Caco-2 (cell line): ENCODE data around the gene HOXB4. TPM values are rescaled to one million over a fixed set of nuclear protein-coding genes. Genes with fewer than 3 reads are reported as not detected.

Source experiments
- BruUV-seq: library from RNA; stranded (reverse); fragments of 400-500 nt; replicated peaks from 2 replicates; lab custom pipeline; 2021; lab: Mats Ljungman, UMichigan
- CTCF ChIA-PET: fragments of 300-600 bp; sonication (Branson Sonifier 250); formaldehyde crosslinking; loops from one replicate; lab custom pipeline; 2022; ENCODE audit warnings: antibody characterized with exemption; lab: Charles Lee
- POLR2A ChIA-PET: fragments of 300-600 bp; sonication (Branson Sonifier 250); formaldehyde crosslinking; loops from one replicate; lab custom pipeline; 2022; ENCODE audit warnings: antibody characterized with exemption; lab: Charles Lee
- DNase-seq, 2 experiments: peaks; one replicate each; pipeline versions ENCODE4 v3.0.0 to v3.0.0-alpha.2; 2020 to 2022
- H3K27me3 ChIP-seq: replicated peaks from 2 replicates; pipeline ENCODE4 v1.6.0; 2011; ENCODE audit warnings: low read length; ENCODE audit not compliant: control insufficient read depth, insufficient read depth
- H3K36me3 ChIP-seq: 2 replicates; pipeline ENCODE4 v1.5.1; 2011; ENCODE audit warnings: low read length; ENCODE audit not compliant: control insufficient read depth, insufficient read depth
- H3K4me1 ChIP-seq: fragments of 250-450 bp; sonication (Bioruptor Pico); 2 replicates; pipeline ENCODE4 v1.5.1; 2020; ENCODE audit warnings: mild to moderate bottlenecking
- H3K4me3 ChIP-seq: 2 replicates; pipeline ENCODE4 v1.5.1; 2011; ENCODE audit warnings: low read depth, mild to moderate bottlenecking, control low read depth, low read length
- H3K9me3 ChIP-seq: fragments of 250-450 bp; sonication (Bioruptor Pico); 2 replicates; pipeline ENCODE4 v1.5.1; 2020; ENCODE audit warnings: mild to moderate bottlenecking, moderate library complexity
- H3K27ac Mint-ChIP-seq: one replicate; pipeline ENCODE4 v1.8.0; 2022; ENCODE audit warnings: mixed read lengths; ENCODE audit not compliant: unreplicated experiment
- H3K27me3 Mint-ChIP-seq: one replicate; pipeline ENCODE4 v1.8.0; 2022; ENCODE audit warnings: mixed read lengths; ENCODE audit not compliant: insufficient read depth, unreplicated experiment
- H3K36me3 Mint-ChIP-seq: one replicate; pipeline ENCODE4 v1.8.0; 2022; ENCODE audit warnings: mild to moderate bottlenecking, mixed read lengths; ENCODE audit not compliant: insufficient read depth, unreplicated experiment
- H3K4me1 Mint-ChIP-seq: one replicate; pipeline ENCODE4 v1.8.0; 2022; ENCODE audit warnings: low read depth, mixed read lengths; ENCODE audit not compliant: unreplicated experiment
- H3K4me3 Mint-ChIP-seq: one replicate; pipeline ENCODE4 v1.8.0; 2022; ENCODE audit warnings: mild to moderate bottlenecking, moderate library complexity, mixed read lengths; ENCODE audit not compliant: unreplicated experiment
- H3K9me3 Mint-ChIP-seq: one replicate; pipeline ENCODE4 v1.8.0; 2022; ENCODE audit warnings: mixed read lengths; ENCODE audit not compliant: unreplicated experiment
- intact Hi-C: fragments of 100-400 bp; cut with micrococcal nuclease; formaldehyde crosslinking; loops from one replicate; pipeline ENCODE4 v1.10.0; 2022; ENCODE audit not compliant: unreplicated experiment
- total RNA-seq: library from RNA; stranded (reverse); gene quantifications from 2 replicates; pipeline ENCODE4 v1.2.3, GENCODE V29; 2022
- TF ChIP-seq, protein P1 (sequence below), 2 experiments: fragments of 200-600 bp in 1 of 2; IDR thresholded peaks; 1 replicate in 1 of 2; 2 replicates in 1 of 2; pipeline versions ENCODE4 v1.5.1 to v1.8.0; 2011 to 2022; ENCODE audit warnings: antibody characterized with exemption in 1 of 2, control low read depth in 1 of 2, inconsistent platforms in 1 of 2, low read depth in 1 of 2, low read length in 1 of 2, mild to moderate bottlenecking in 1 of 2, moderate library complexity in 1 of 2; ENCODE audit not compliant: insufficient read depth in 1 of 2, severe bottlenecking in 1 of 2, unreplicated experiment in 1 of 2

Gene HOXB4
- total RNA-seq, 1 experiment from 2014 or later, result 3.4 TPM

DNA sequence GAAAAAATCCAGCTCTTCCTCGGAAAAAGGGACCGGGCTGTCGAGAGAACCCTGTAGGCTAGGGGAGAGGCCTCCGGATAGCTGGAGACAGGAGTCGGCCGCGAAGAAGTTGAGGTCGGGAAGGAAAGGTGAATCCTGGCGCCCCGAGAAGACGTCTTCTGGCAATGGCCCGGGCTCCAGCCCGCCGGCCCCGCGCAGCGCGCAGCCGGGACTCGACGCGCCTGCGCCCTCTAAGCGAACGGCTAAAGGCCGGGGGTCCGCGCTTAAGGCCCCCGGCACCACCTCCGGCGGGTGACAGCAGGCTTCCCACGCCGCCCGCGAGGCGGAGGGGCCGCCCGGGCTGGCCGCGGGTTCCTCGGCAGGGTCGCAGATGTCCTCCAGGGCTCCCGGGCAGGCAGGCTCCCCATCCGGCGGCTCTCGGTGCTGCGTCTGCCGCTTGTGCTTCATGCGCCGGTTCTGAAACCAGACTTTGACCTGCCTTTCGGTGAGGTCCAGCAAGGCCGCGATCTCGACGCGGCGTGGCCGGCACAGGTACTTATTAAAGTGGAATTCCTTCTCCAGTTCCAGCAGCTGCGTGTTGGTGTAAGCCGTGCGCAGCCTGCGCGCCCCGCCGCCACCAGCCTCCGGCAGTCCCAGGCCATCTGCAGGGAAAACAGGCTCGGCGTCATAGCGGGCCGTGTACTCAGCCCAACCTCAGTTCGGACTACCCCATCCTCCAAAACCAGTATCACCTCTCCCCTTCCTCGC, 34.9 kb downstream of the HOXB4 start:
- H3K4me1 ChIP-seq, result peaks cover 10% of the 10 kb centered on the region; the same call in 1 of the 2 replicates
- ChIA-PET POLR2A (no interaction called here), CTCF (interaction anchor here (0.9 kb wide), 1 partner anchor 38 kb away, joined by 7 read pairs; no protein-coding TSS in a partner anchor)
- Mint-ChIP-seq H3K27ac (peak overlapping the region; percentile 31), H3K36me3 (no peaks in the 10 kb centered on the region), H3K4me3 (peak overlapping the region; percentile 78), H3K4me1 (peaks cover 11% of the 10 kb centered on the region), H3K27me3 (peaks cover 8% of the 10 kb centered on the region), H3K9me3 (no peaks in the 10 kb centered on the region)
- H3K9me3 ChIP-seq, result no peaks in the 10 kb centered on the region
- peak overlapping the region; percentile 55 for H3K4me3 ChIP-seq
- no peaks in the 10 kb centered on the region for H3K36me3 ChIP-seq
- intact Hi-C loops, result loop anchor here (1.0 to 2.0 kb wide), 3 partner anchors 20 to 50 kb away; no protein-coding TSS in a partner anchor
- peak; percentile 92 for DNase-seq
- TF ChIP-seq, protein P1, sequence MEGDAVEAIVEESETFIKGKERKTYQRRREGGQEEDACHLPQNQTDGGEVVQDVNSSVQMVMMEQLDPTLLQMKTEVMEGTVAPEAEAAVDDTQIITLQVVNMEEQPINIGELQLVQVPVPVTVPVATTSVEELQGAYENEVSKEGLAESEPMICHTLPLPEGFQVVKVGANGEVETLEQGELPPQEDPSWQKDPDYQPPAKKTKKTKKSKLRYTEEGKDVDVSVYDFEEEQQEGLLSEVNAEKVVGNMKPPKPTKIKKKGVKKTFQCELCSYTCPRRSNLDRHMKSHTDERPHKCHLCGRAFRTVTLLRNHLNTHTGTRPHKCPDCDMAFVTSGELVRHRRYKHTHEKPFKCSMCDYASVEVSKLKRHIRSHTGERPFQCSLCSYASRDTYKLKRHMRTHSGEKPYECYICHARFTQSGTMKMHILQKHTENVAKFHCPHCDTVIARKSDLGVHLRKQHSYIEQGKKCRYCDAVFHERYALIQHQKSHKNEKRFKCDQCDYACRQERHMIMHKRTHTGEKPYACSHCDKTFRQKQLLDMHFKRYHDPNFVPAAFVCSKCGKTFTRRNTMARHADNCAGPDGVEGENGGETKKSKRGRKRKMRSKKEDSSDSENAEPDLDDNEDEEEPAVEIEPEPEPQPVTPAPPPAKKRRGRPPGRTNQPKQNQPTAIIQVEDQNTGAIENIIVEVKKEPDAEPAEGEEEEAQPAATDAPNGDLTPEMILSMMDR (IDR thresholded peaks at IDR 0.05; ENCODE audit: insufficient read depth in 1 of 2, low read depth in 1 of 2, low read length in 1 of 2, severe bottlenecking in 1 of 2, unreplicated experiment in 1 of 2), result peak; percentile 68 to 70
- H3K27me3 ChIP-seq, result no peaks in the 10 kb centered on the region
- no TSS peak for BruUV-seq

DNA sequence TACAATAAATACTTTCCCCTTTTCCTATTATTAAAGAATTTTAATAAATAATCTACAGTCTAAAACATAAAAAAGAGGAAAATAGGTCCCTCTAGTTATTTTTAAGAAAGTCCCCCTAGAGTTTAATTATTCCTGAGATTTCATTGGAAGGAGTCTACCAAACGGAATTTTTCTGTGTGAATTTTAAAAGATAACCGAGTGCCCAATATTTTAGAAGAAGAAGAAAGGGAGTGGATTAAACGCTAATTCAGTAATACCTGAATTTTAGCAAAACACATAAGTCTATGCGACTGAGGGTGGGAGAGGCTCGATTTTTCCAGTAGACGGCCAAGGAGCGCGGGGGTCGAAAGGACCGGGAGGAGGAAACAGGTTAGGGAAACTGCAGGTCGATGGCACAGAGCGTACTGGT, 35.4 kb downstream of the HOXB4 start:
- CTCF ChIA-PET, result no interaction called here
- TF ChIP-seq, protein P1 (IDR thresholded peaks at IDR 0.05; ENCODE audit: insufficient read depth in 1 of 2, low read depth in 1 of 2, low read length in 1 of 2, severe bottlenecking in 1 of 2, unreplicated experiment in 1 of 2), result no peak
- Mint-ChIP-seq H3K4me3 (peak overlapping the region; percentile 78), H3K27ac (peak overlapping the region; percentile 31), H3K4me1 (peaks cover 11% of the 10 kb centered on the region), H3K27me3 (peaks cover 8% of the 10 kb centered on the region), H3K36me3 (no peaks in the 10 kb centered on the region), H3K9me3 (no peaks in the 10 kb centered on the region)
- no peaks in the 10 kb centered on the region for H3K9me3 ChIP-seq
- no peaks in the 10 kb centered on the region for H3K27me3 ChIP-seq
- POLR2A ChIA-PET, result no interaction called here
- H3K4me1 ChIP-seq, result peaks cover 10% of the 10 kb centered on the region; the same call in 1 of the 2 replicates
- no peaks in the 10 kb centered on the region for H3K36me3 ChIP-seq
- intact Hi-C loops, result loop anchor here (1.0 to 2.0 kb wide), 3 partner anchors 20 to 50 kb away; no protein-coding TSS in a partner anchor
- peak overlapping the region; percentile 55 for H3K4me3 ChIP-seq
- BruUV-seq, result TSS peak; percentile 98
- DNase-seq, result no peak

DNA sequence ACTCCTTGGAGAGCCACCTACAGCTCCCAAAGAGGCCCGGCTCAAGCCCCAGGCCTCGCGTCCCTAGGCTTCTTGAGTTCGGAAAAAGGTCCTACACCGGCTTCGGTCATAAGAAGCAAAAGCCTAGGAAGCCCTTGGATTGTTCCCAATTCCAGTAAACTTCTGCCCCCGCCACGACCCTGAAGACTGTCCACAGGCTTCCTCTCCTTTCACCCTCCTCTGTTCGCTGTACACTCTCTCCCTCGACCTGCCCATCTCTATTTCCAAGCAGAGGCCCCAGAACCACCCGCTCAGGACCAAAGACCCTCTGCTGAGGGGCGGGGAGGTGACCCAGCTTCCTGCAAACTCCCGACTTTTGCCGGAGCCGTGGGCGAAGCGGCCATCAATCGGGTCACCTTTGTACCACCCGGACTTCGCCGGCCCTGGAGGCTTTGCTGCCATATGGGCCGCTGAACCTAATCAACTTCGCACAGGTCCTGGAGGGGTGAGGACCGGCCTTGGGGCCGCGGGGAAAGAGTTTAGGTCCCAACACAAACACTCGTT, 36.0 kb downstream of the HOXB4 start:
- Mint-ChIP-seq H3K27ac (no peak overlapping the region), H3K4me3 (peak overlapping the region; percentile 78), H3K4me1 (peaks cover 11% of the 10 kb centered on the region), H3K9me3 (no peaks in the 10 kb centered on the region), H3K27me3 (peaks cover 8% of the 10 kb centered on the region), H3K36me3 (no peaks in the 10 kb centered on the region)
- no peaks in the 10 kb centered on the region for H3K36me3 ChIP-seq
- no peaks in the 10 kb centered on the region for H3K9me3 ChIP-seq
- intact Hi-C loops, result loop anchor here (2.0 kb wide), 2 partner anchors 19 to 49 kb away; no protein-coding TSS in a partner anchor
- H3K27me3 ChIP-seq, result no peaks in the 10 kb centered on the region
- no peak for DNase-seq
- no peak overlapping the region for H3K4me3 ChIP-seq
- ChIA-PET CTCF (no interaction called here), POLR2A (no interaction called here)
- TF ChIP-seq, protein P1 (IDR thresholded peaks at IDR 0.05; ENCODE audit: insufficient read depth in 1 of 2, low read depth in 1 of 2, low read length in 1 of 2, severe bottlenecking in 1 of 2, unreplicated experiment in 1 of 2), result no peak
- peaks cover 9% of the 10 kb centered on the region; the same call in 1 of the 2 replicates for H3K4me1 ChIP-seq
- BruUV-seq, result no TSS peak
